Right lobe of liver (tissue), 4 donors: ENCODE results near the gene ITPKC.

ENCODE experiments used
- POLR2A ChIP-seq: fragments of 450-650 bp; IDR thresholded peaks from one replicate; pipeline ENCODE4 v1.6.1; 2017; ENCODE audit warnings: antibody characterized with exemption, mild to moderate bottlenecking
- TF ChIP-seq, protein P1 (sequence below), 4 donors: fragments of 200-600 bp in 3 of 4; fragments of 450-650 bp in 1 of 4; IDR thresholded peaks; one replicate each; pipeline versions ENCODE4 v1.5.1 to v1.8.0; 2016 to 2022; ENCODE audit warnings: antibody characterized with exemption in 4 of 4, mild to moderate bottlenecking in 2 of 4
- donor health status: DM: no; HTN: no; CAD: no.
- donor health status: DM: no; HTN: no; CAD: no.
- donor health status: DM: no; HTN: yes; CAD: no.

DNA sequence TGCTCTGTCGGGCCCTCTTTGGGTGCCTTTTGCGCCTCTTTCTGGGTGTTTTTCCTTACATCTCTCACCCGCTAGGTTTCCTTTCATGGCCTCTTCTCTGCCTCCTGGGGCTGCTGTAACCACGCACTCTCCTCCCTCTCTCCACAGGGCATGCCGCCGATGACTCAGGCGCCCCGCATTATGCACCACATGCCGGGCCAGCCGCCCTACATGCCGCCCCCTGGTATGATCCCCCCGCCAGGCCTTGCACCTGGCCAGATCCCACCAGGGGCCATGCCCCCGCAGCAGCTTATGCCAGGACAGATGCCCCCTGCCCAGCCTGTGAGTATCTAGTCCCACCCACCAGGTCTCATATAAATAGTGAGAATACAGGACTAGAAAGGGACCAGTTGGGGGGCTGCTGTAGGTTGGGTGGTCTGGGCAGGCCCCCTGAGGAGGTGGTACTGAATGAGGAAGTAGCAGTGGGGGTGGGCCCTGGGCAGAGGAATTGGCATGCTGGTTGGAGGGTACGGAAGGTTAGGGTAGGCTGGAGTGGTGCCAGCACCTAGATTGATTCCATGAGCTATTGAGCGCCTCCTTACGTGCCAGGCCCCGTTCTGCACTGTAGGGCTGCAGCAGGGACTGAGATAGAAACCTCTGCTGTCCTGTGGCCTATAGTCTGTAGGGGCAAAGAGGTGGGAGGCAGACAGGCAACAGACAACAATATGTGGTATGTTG is 46.0 kb downstream of the ITPKC start:
- TF ChIP-seq, protein P1, sequence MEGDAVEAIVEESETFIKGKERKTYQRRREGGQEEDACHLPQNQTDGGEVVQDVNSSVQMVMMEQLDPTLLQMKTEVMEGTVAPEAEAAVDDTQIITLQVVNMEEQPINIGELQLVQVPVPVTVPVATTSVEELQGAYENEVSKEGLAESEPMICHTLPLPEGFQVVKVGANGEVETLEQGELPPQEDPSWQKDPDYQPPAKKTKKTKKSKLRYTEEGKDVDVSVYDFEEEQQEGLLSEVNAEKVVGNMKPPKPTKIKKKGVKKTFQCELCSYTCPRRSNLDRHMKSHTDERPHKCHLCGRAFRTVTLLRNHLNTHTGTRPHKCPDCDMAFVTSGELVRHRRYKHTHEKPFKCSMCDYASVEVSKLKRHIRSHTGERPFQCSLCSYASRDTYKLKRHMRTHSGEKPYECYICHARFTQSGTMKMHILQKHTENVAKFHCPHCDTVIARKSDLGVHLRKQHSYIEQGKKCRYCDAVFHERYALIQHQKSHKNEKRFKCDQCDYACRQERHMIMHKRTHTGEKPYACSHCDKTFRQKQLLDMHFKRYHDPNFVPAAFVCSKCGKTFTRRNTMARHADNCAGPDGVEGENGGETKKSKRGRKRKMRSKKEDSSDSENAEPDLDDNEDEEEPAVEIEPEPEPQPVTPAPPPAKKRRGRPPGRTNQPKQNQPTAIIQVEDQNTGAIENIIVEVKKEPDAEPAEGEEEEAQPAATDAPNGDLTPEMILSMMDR (IDR thresholded peaks at IDR 0.05), result no peak
- TF ChIP-seq POLR2A, result no peak
